Cortex of kidney (tissue), 1 donor: ENCODE results near the gene ARFGAP1.

Source experiments
- DNase-seq: peaks from one replicate; lab custom pipeline; 2025; lab: John Stamatoyannopoulos, UW

Gene ARFGAP1

DNA sequence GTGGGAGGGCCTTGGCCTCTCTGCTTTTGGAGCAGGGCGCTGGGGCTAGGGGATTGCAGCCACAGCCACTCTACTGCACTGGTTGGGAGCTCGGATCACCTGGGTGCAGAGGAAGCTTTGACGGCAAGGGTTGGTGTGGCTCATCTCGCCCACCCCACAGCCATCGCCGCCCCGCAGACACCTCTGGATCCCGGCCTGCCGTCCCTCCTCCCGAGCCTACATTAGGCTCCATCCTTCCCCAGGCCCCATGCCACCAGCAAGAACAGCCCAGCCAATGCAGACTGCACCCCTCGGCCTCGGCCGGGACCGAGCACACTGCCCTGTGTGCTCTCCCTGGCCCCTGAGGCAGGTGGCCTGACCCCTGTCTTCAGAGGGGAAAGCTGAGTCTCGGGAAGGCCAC lies 12.1 kb upstream of the ARFGAP1 start:
- DNase-seq = no peak

DNA sequence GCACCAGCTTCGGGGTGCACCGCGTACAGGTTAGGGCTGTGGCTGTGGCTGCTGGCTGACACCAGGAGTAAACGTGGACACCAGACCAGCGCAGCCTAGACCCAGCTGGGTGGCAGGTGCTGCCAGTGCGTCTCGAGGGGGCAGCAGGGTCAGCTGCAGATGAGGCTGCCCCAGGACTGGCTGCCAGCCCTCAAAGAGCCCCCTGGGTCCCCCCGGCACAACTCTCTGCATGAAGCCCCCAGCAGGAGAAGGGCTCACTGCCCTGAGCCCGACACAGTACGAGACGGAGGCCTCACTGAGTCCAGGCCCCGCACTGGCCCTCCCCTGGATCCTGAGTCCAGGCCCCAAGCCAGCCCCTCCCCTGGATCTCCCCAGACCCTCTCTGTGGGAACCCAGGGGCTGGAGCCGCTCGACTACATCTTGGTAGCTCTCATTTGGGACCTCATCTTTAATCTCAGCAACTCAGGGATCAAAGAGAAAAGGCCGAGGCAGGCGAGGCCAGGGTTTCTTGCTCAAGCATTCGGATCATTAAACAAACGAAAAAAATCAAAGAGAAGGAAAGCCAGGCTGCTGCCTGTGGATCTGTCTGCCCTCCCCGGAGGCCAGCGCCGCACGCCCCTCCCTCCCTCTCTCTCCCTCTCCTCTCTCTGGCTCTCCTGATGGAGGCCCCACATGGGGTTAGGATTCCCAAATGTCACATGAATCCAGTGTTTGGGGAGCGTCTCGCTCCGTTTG lies 11.4 kb upstream of the ARFGAP1 start:
- DNase-seq = no peak

DNA sequence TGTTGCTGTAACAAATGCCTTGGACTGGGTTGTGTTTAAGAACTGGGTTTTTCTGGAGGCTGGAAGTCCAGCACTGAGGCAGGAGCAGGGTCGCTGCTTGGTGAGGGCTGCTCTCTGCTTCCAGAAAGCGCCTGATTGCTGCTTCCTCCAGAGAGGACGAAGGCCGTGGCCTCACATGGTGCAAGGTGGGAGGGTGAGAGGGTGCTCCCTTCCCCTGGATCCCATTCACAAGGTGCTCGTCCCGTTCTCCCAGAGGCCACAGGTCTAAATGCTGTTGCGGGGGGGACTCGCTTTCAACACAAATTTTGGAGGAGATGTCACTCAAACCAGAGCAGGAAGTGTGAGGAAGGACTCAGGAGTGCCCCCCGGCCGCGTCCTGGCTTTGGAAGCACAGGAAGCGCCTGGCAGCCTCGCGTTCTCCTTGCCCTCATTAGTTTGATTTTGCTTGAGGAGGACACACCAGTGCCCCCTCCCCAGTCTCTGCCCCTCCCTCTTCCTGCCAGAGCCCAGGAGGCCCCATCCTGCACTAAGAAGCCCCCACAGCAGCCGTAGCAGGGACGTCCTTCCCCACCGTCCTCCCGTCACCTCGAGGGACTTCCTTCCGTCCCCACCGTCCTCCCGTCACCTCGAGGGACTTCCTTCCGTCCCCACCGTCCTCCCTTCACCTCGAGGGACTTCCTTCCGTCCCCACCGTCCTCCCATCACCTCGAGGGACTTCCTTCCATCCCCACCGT lies 10.7 kb upstream of the ARFGAP1 start:
- DNase-seq = no peak

DNA sequence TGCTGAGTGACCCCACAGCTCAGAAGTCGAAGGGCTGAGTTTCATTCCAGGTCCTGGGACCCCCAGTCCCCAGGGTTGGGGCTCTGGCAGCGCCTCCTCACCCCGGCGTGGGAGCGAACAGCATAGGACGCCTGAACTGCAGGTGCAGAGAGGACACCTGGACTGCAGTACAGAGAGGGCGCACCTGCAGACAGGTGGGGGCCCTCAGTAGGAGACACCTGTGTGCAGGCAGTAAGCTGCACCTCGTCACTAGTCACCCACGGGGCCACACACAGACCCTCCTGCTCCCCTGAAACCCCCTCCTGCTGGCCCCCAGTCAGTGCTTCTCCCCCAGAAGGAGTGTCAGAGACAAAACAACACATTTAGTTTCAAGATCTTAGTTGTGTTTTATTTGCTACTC lies 9.8 kb upstream of the ARFGAP1 start:
- DNase-seq = no peak

DNA sequence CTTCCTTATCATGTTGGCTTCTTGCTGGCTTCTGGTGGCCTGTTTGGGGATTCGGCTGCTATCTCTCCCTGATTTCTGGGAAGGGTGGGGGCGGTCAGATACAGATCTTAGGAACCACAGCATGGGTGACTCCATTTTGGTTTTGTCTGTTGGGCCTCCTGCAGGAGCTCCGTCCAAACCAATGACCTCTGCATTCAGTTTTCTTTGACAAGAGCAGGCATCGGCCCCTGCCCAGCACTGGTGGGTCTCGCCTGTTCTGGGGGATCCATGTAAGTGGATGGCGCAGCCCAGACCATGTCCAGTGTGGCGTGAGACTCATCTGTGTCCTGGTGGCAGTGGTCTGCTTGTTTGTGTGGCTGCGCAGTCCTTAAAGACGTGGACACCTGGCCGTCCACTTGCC lies 8.6 kb upstream of the ARFGAP1 start:
- no peak for DNase-seq

DNA sequence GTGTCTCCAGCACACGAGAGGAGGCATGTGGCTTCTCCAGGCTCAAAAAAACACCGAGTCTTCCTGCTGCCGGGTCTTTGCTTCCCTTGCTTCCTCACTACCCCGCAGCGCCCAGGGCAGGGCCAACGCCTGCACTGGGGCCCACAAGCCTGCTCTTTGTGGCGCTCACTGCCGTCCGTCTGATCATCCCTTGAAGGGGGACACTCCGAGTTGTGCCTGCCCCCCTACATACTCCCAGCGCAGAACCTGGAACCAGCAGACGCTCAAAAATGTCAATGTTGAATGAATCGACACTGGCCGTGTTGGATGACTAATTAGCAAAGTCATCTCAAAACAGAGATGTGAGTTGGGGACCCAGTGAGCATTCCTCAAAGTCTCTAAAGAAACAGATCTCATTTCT lies 8.1 kb upstream of the ARFGAP1 start:
- DNase-seq = no peak

DNA sequence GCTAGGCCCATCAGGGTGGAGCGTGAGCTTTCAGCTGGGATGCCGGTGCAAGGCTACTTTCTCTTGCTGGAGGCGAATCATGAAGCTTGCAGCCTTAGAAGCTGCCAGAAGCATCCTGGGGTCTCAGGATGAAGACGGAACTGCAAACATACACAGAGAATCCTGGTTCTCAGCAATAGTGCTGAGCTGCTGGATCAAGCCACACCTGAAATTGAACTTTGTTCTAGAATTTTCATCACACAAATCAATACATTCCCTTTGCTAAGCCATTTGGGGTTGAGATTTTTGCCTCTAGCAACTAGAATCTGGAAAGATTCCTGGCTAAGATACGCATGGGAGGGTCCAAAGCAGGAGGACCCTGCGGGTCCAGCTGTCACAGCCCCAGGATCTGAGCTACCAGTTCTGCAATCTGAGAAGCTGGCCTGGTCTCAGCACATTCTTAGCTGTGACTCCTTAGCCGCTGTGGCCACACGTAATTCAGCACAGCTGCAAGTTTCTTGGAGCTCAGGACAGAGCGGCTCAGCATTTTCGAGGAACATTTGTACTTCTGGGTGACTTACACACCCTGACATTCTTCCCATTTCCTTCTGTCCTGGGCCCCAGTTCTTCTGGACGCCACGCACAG lies 6.6 kb upstream of the ARFGAP1 start:
- no peak for DNase-seq

DNA sequence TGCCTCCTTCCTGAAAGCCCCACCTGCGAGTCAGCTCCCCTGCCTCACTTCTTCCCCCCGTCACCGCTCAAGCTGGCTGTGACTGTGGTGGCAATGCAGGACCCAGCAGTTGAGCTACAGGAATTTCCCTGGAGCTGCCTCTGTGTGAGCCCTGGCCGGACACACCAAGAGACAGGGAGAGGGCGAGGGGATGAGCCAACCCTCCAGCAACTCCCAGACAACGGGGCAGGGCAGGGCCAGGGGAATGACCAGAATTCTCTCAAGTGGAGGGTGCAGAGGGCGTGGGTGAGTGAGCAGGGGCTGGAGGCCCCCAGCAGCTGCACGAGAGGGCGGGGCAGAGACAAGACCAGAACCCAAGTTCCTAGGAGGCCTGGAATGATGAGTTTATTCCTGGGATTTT lies 4.9 kb upstream of the ARFGAP1 start:
- DNase-seq = no peak

DNA sequence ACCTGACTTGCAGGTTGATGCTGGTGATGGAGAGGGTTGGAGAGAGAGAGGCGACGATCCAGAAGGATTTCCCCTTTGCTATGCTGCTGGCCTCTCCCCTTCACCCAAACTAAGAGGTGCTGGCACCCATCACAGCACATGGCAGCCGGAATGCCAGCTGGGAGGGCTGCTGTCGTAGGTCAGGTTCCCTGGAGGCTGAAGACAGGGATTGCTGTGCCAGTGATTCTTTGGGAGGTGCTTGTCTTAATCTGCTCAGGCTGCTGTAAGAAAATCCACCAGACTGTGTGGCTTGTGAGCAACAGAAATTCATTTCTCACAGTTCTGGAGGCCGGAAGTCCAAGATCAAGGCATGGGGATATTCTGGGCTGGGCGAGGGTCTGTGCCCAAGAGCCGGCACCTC lies 4.4 kb upstream of the ARFGAP1 start:
- DNase-seq = no peak

DNA sequence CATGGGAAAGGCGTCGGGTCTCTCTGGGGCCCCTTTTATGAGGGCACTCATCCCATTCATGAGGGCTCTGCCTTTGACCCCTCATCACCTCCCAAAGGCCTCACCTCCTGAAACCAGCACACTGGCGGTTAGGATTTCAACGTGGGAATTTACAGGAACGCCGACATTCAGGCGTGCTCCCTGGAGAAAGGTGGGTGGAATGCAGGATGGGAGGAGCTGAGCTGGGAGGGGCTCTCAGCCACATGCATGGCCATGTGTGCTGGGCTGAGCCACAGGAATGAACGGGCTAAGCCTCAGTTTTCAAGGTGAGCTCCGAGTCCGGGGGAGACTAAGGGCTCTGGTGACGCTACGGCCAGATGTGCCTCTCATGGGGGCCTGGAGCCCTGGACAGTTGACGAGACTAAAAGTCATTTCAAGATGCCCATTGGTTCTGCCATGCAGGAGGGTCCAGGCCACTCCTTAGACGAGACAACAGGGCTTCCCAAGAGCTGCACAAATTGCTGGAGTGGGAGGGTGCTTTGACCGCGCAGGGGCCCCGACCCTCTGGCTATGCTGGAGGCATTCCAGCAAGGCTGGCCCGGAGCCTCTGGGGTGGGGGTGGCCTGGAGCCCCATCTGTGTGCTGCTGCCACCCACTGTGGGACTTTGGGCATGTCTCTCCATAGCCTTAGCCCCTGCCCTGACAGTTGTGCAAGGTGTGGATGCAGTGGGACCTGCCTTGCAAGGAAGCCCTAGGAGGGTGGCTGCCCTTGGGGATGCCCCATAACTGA lies 3.8 kb upstream of the ARFGAP1 start:
- DNase-seq = no peak

DNA sequence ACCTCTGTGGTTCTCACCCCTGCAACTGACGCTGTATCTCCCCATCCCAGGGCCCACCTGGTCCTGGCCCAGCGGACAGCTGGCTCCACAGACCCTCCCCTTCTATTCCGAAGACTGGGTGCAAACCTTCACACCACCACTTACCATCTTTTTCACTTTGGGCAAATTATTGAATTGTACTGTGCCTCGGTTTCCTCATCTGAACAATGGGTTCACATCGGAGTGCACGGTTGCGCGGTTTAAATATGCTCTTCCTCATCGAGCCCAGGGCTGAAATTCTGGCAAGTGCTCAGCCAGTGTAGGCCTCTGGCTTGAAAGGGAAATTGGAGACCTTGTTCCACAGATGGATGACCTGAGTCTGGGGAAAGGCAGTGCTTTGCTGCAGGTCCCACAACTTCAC lies 2.9 kb upstream of the ARFGAP1 start:
- DNase-seq = no peak

DNA sequence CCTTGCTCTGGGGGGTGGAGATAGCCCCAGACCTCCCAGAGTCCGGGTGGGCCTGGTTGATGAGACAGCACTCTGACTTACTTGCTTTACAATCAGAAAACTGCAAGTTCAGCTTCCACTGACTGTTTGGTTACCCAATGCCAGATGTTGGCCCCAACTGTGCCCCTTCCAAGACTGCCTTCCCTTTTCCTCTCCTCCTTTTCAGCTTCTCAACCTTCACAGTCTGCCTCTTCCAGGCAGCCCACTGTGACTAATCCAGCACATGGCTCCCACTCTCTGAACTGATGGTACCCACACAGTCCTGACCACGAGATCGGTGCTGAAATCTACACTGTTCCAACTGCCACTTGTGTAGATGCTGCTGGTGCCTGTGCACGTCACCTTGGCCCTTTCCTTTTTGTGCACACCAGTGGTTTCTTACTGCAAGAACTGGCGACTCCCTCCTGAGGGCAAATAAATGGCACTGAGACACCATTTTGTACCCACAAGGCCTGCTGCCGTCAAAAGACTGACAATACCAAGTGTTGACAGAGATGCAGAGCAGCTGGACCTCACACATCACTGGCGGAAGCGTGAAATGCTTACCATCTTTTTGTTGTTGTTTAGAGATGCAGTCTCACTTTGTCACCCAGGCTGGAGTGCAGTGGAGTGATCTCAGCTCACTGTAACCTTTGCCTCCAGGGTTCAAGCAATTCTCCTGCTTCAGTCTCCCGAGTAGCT lies 1.8 kb upstream of the ARFGAP1 start:
- DNase-seq = no peak

DNA sequence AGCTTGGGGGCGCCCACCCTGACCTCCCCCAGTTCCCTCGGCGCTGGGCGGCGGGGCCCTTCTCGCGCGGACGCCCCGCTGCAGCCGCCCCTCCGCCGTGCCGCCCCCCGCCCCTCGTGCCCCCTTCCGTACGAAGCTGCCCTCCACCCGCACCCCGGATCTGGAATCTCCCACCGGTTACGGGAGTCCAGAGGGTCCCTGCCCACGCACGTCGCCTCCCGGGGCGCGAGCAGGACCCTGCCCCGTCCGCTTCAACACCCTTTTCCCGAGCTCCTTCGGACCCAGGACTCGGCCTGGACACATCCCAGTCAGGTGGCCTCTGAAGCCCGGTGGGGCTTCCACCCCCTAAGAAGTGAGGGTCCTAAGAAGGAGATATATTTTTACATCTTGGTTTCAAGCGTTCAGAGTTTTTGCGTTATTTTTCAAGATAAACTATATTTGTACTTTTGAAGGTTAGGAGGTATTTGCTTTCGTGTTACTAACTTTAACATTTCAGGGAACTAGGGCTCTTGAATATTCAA lies 506 bp downstream of the ARFGAP1 start:
- DNase-seq = no peak

DNA sequence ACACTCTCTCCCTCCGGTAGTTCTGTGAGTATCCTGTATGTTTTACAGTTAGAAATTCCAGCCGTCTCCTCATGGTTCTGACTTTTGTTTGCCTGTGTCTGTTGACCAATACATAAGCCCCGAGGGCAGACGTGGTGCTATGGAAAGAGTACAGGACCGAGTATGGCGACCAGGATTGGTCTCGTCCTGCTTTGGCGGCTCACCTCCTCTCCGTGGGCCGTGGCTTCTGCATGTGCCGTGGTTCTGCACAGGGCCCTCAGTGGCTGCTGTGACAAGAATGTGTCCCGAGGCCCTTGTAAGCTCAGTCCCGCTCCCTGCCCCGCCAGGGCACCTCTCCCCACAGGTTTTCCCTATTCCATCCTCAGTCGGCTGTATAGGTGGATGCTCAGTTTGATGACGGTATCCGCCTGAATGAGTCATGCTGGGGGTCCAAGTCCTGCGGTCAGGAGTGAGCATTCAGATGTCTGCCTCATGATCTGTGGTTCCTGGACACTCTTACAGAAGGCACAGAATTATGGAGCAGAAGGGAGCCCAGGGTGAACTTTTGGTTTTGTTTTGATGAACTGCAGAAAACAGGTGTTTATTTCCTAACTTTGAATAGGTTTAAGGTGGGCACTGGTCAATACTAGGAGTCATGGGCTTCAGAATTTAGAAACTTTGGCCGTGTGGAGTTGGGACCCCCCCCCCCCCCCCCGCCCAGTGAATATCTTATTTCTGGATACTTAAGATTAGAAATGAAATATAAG lies 1.2 kb downstream of the ARFGAP1 start:
- no peak for DNase-seq

DNA sequence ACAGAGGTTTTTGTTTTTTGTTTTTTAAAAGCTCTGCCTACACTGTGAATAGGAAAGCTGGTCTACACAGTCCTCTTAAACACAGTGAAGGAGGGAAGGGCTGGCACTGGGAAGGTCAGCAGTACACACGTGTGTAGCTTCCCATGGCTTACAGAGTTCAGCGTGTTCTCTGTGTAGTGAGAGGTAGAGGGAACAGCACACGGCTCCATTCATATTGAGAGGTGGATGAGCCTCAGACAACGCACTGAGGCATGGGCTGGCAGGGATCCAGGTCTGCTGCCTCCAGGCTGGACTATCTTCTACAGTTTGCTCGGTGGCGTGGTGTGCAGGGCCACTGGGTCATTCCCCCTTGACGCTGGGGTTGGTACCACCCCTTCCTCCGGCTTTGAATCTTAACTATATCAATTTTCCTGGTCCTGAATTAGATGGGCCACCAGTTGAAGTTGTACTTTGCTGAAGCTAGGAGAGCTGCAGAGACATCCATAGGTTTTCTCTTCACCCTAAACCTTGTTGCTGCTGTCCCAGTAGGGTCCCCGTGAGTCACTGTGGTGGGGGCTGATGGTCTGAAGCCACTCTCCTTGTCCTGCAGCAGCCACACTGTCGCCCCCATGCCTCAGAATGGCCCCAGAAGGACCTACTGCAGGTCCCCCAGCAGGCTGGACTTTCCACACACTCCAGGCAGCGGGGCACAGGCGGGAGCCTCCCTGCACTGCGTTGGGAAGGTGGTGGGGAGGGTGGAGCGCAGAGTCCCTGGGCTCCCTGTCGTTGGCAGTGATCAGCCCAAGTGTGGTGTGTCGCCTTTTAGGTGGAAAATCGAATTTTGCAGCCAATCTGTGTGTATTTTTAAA lies 2.0 kb downstream of the ARFGAP1 start:
- no peak for DNase-seq

DNA sequence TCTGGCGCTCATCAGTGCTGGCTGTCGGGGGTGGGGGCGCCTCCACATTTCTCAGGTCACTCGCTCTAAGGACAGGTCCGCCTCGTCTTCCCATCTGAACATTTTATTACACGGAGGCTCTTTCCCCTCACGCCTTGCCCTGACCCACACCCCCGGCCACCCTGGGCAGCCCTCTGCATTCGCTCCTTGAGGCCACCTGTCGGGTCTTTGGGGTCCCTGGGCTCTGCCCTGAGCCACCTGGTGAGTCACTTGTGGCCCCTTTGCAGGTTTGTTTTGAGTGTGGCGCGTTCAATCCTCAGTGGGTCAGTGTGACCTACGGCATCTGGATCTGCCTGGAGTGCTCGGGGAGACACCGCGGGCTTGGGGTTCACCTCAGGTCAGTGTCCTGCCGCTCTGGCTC lies 3.2 kb downstream of the ARFGAP1 start:
- no peak for DNase-seq

DNA sequence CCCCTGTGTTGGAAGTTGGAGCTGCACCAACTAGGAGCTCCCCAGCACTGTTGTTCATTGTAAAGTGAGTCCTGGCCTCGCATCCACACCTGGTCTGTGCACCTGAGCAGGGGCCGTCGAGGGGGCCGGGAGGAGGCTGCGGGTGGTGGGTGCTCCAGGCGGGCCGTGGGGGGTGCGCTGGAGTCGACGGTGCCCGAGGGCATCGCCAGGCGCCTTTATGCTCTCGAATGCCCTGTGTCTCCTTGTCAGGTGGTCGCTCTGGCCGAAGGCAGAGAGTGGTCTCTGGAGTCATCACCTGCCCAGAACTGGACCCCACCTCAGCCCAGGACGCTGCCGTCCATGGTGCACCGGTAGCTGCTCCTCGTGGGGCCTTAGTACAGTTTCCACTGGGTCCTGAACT lies 4.3 kb downstream of the ARFGAP1 start:
- DNase-seq = no peak

DNA sequence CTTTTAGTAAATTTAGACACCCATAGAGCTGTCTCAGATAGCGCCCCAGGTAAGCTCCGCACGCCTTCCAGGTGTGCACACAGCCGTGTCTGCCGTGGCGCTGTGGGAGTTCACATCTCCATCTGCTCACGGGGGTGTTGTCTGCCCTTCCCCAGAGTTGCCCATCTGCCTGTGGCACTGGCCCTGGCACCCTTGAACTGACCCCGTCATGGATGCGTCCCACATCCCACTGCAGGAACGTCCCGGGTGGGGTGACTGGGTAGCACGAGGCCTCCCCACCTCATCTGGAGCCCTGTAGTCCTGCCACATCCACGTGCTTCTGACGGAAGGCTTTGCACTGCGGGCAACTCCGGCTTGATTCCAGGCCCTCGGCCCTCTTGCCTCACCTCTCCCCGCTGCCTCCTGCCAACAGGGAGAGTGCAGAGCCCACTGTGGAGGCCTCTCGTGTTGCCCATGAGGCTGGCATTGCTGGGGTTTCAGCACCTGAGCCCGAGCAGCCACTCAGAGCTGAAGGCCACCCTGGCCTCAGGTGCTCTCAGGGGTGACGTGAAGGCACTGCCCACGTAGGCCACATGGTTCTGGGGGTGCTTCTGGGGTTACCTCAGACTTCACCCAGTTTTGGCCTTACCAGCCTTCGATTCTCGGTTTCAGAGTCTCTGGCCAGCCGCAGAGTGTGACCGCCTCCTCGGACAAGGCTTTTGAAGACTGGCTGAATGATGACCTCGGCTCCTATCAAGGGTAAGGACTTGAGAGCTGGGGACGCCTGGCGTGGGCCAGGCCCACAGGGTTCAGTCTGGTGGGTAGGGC lies 5.1 kb downstream of the ARFGAP1 start:
- no peak for DNase-seq

DNA sequence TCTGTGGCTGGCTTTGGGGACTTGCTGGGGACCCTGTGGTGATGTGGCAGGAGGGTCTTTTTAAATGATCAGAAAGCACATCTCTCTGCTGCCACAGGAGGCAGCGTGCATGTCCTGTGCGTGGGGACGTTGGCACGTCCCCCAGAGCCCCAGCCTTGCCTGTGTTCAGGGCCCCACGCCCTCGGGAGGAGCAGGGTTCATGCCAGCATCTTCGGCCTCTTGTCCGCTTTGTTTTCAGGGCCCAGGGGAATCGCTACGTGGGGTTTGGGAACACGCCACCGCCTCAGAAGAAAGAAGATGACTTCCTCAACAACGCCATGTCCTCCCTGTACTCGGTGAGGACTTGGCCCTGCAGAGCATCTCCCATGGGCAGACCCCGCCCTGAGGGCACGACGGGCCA lies 6.0 kb downstream of the ARFGAP1 start:
- no peak for DNase-seq
